ENCODE data around the gene NSL1. TPM values are rescaled to one million over a fixed set of nuclear protein-coding genes. Genes with fewer than 3 reads are reported as not detected.

The NSL1 gene
- total RNA-seq, 2 experiments from 2014 or later: 39.8 to 41.8 TPM

- intact Hi-C loops (cut with micrococcal nuclease): no loop called here
- no peak for DNase-seq
- peaks cover 2% of the 10 kb centered on the region for H3K27me3 Mint-ChIP-seq
- H3K4me1 Mint-ChIP-seq (ENCODE audit: low read depth): peaks cover 46% of the 10 kb centered on the region
- POLR2A ChIA-PET: interaction anchor here (1.5 kb wide), 2 partner anchors 12 to 17 kb away, joined by 3 read pairs; no protein-coding TSS in a partner anchor
- H3K9me3 Mint-ChIP-seq: no peaks in the 10 kb centered on the region
- H3K4me3 Mint-ChIP-seq: no peak overlapping the region
- peak overlapping the region; percentile 19 for H3K27ac Mint-ChIP-seq
- CTCF ChIA-PET: interaction anchor here (1.0 to 1.8 kb wide), 3 partner anchors 16 to 229 kb away, joined by 4 to 5 read pairs (median 4); no protein-coding TSS in a partner anchor
- H3K36me3 Mint-ChIP-seq: peaks cover 22% of the 10 kb centered on the region
Measured at GRCh38 chr1:212684521-212685090, 107.0 kb downstream of the NSL1 start.

GRCh38 chr1:212684076-212684475 is 107.5 kb downstream of the NSL1 start:
- H3K4me3 Mint-ChIP-seq: peak overlapping the region; percentile 40
- H3K9me3 Mint-ChIP-seq: no peaks in the 10 kb centered on the region
- H3K27ac Mint-ChIP-seq: peak overlapping the region; percentile 89
- H3K27me3 Mint-ChIP-seq: peaks cover 2% of the 10 kb centered on the region
- ChIA-PET POLR2A (interaction anchor here (1.5 kb wide), 2 partner anchors 11 to 18 kb away, joined by 3 read pairs; no protein-coding TSS in a partner anchor), CTCF (interaction anchor here (0.7 to 1.8 kb wide), 6 partner anchors 17 to 228 kb away, joined by 3 to 6 read pairs (median 4); no protein-coding TSS in a partner anchor)
- DNase-seq: no peak
- intact Hi-C loops (cut with micrococcal nuclease): no loop called here
- peaks cover 51% of the 10 kb centered on the region for H3K4me1 Mint-ChIP-seq (ENCODE audit: low read depth)
- peaks cover 22% of the 10 kb centered on the region for H3K36me3 Mint-ChIP-seq

GRCh38 chr1:212683357-212683722 is 108.2 kb downstream of the NSL1 start:
- Mint-ChIP-seq H3K36me3 (peaks cover 22% of the 10 kb centered on the region), H3K27ac (peak overlapping the region; percentile 89), H3K4me1 (ENCODE audit: low read depth) (peaks cover 58% of the 10 kb centered on the region), H3K27me3 (peaks cover 2% of the 10 kb centered on the region), H3K4me3 (peak overlapping the region; percentile 40), H3K9me3 (no peaks in the 10 kb centered on the region)
- ChIA-PET CTCF (interaction anchor here (1.0 to 1.8 kb wide), 4 partner anchors 17 to 227 kb away, joined by 3 to 6 read pairs (median 4); no protein-coding TSS in a partner anchor), POLR2A (interaction anchor here (0.6 to 1.5 kb wide), 2 partner anchors 10 to 11 kb away, joined by 3 read pairs; no protein-coding TSS in a partner anchor)
- DNase-seq: peak; percentile 90
- intact Hi-C loops (cut with micrococcal nuclease): loop anchor here (1.0 kb wide), 3 partner anchors 8 to 38 kb away; partner anchors contain the start of gene BATF3

- intact Hi-C loops (cut with micrococcal nuclease): no loop called here
- Mint-ChIP-seq H3K27me3 (peaks cover 3% of the 10 kb centered on the region), H3K27ac (peak overlapping the region; percentile 15)
Measured at GRCh38 chr1:212680680-212681389, 110.7 kb downstream of the NSL1 start.

GRCh38 chr1:212678456-212679410 is 112.8 kb downstream of the NSL1 start:
- peaks cover 59% of the 10 kb centered on the region for H3K4me1 Mint-ChIP-seq (ENCODE audit: low read depth)

More at GRCh38 chr1:212680680-212681389, 110.7 kb downstream of the NSL1 start:
- POLR2A ChIA-PET: interaction anchor here (1.5 kb wide), 1 partner anchor 12 kb away, joined by 3 read pairs; no protein-coding TSS in a partner anchor
- Mint-ChIP-seq H3K4me1 (ENCODE audit: low read depth) (peaks cover 67% of the 10 kb centered on the region), H3K4me3 (no peak overlapping the region), H3K9me3 (no peaks in the 10 kb centered on the region), H3K36me3 (peaks cover 4% of the 10 kb centered on the region)
- DNase-seq: peak; percentile 37
- CTCF ChIA-PET: no interaction called here

GRCh38 chr1:212677573-212677972 is 114.0 kb downstream of the NSL1 start:
- Mint-ChIP-seq H3K9me3 (no peaks in the 10 kb centered on the region), H3K27ac (peak overlapping the region; percentile 85), H3K36me3 (no peaks in the 10 kb centered on the region), H3K4me1 (ENCODE audit: low read depth) (peaks cover 47% of the 10 kb centered on the region), H3K27me3 (peaks cover 3% of the 10 kb centered on the region), H3K4me3 (no peak overlapping the region)
- no peak for DNase-seq
- POLR2A ChIA-PET: no interaction called here
- intact Hi-C loops (cut with micrococcal nuclease): loop anchor here (10.0 kb wide), 1 partner anchor 643 kb away; the partner anchor contains the start of genes DTL and INTS7
- CTCF ChIA-PET: interaction anchor here (0.9 to 4.0 kb wide), 8 partner anchors 9 to 220 kb away, joined by 3 to 28 read pairs (median 4); no protein-coding TSS in a partner anchor

More at GRCh38 chr1:212678456-212679410, 112.8 kb downstream of the NSL1 start:
- POLR2A ChIA-PET: interaction anchor here (0.9 to 1.5 kb wide), 16 partner anchors 14 to 190 kb away, joined by 3 to 11 read pairs (median 4); partner anchors contain the start of genes ATF3 and FLVCR1
- intact Hi-C loops (cut with micrococcal nuclease): loop anchor here (1.0 to 10.0 kb wide), 8 partner anchors 13 to 644 kb away; partner anchors contain the start of genes ATF3, DTL and INTS7
- H3K27me3 Mint-ChIP-seq: peaks cover 3% of the 10 kb centered on the region
- no peak overlapping the region for H3K4me3 Mint-ChIP-seq
- CTCF ChIA-PET: interaction anchor here (0.7 to 4.0 kb wide), 10 partner anchors 13 to 998 kb away, joined by 3 to 28 read pairs (median 3); partner anchors contain the start of gene BATF3
- H3K36me3 Mint-ChIP-seq: no peaks in the 10 kb centered on the region
- peak; percentile 70 for DNase-seq
- peak overlapping the region; percentile 85 for H3K27ac Mint-ChIP-seq
- H3K9me3 Mint-ChIP-seq: no peaks in the 10 kb centered on the region

GRCh38 chr1:212677136-212677535 is 114.4 kb downstream of the NSL1 start:
- intact Hi-C loops (cut with micrococcal nuclease): loop anchor here (10.0 kb wide), 1 partner anchor 642 kb away; the partner anchor contains the start of genes DTL and INTS7
- POLR2A ChIA-PET: no interaction called here
- Mint-ChIP-seq H3K27ac (no peak overlapping the region), H3K4me3 (no peak overlapping the region), H3K9me3 (no peaks in the 10 kb centered on the region), H3K36me3 (no peaks in the 10 kb centered on the region), H3K27me3 (peaks cover 4% of the 10 kb centered on the region), H3K4me1 (ENCODE audit: low read depth) (peaks cover 43% of the 10 kb centered on the region)
- no peak for DNase-seq
- CTCF ChIA-PET: interaction anchor here (0.9 to 4.0 kb wide), 7 partner anchors 9 to 199 kb away, joined by 3 to 28 read pairs (median 4); no protein-coding TSS in a partner anchor

Other genes with a start within 250 kb of the NSL1 start
- gene ATF3, start 183.0 kb downstream of the NSL1 start, total RNA-seq: 10 to 100 TPM; 49.7 to 51.5 TPM
- 100 to 1,000 TPM; 314 to 320 TPM for gene BATF3, start 91.9 kb downstream of the NSL1 start, total RNA-seq
- 10 to 100 TPM; 19.2 to 20.7 TPM for gene TATDN3, start 117 bp upstream of the NSL1 start, total RNA-seq
- under 1 TPM in 1 of 2 experiments, not detected in 1; 0.51 TPM for gene SPATA45, start 55.9 kb upstream of the NSL1 start, total RNA-seq
- 10 to 100 TPM; 12.4 to 12.6 TPM for gene FLVCR1, start 66.5 kb upstream of the NSL1 start, total RNA-seq
- under 1 TPM; 0.57 to 0.63 TPM for gene VASH2, start 158.8 kb upstream of the NSL1 start, total RNA-seq
- gene ANGEL2, start 224.1 kb upstream of the NSL1 start, total RNA-seq: 10 to 100 TPM; 41.3 to 46.4 TPM

All from activated CD4-positive, alpha-beta memory T cell treated with anti-CD3 and anti-CD28 coated beads for 36 hours (primary cell).